Keratinocyte (primary cell): Measurements from ENCODE around the gene FAM78A. TPM values are rescaled to one million over a fixed set of nuclear protein-coding genes. Genes with fewer than 3 reads are reported as not detected.

Source experiments
- DNase-seq: peaks from one replicate; pipeline ENCODE4 v3.0.0-alpha.2; 2011; ENCODE audit warnings: low read depth, missing footprints, low spot score
- FAIRE-seq: peaks from 2 replicates; lab custom pipeline; 2011; peaks lifted over from hg19 to GRCh38; lab: Jason Lieb, UNC
- H2AFZ ChIP-seq: 2 replicates; pipeline ENCODE4 v1.6.0; 2012; ENCODE audit warnings: low read length, control low read depth, inconsistent platforms; ENCODE audit not compliant: control insufficient read depth
- H3K27ac ChIP-seq: 2 replicates; pipeline ENCODE4 v1.5.1; 2011; ENCODE audit warnings: low read length; ENCODE audit not compliant: control insufficient read depth, insufficient read depth
- H3K27me3 ChIP-seq: 3 replicates; pipeline ENCODE4 v1.6.0; 2011; ENCODE audit warnings: low read length; ENCODE audit not compliant: control insufficient read depth, insufficient read depth; ENCODE audit errors: extremely low read depth
- H3K36me3 ChIP-seq, 2 experiments: 2 replicates in 1 of 2; 3 replicates in 1 of 2; pipeline ENCODE4 v1.5.1; 2011; ENCODE audit warnings: low read length in 2 of 2, mild to moderate bottlenecking in 1 of 2; ENCODE audit not compliant: control insufficient read depth in 2 of 2, insufficient read depth in 2 of 2; ENCODE audit errors: extremely low read depth in 1 of 2
- H3K4me1 ChIP-seq: 3 replicates; pipeline ENCODE4 v1.5.1; 2011; ENCODE audit warnings: low read length; ENCODE audit not compliant: control insufficient read depth, insufficient read depth; ENCODE audit errors: extremely low read depth
- H3K4me2 ChIP-seq: 3 replicates; pipeline ENCODE4 v1.6.0; 2011; ENCODE audit warnings: low read depth, low read length; ENCODE audit not compliant: control insufficient read depth, insufficient read depth; ENCODE audit errors: extremely low read depth
- H3K4me3 ChIP-seq, 3 experiments: fragments of 200-600 bp in 1 of 3; sonication (generic) in 1 of 3; 2 replicates in 2 of 3; 3 replicates in 1 of 3; pipeline ENCODE4 v1.5.1; 2011 to 2016; ENCODE audit warnings: low read length in 3 of 3, mild to moderate bottlenecking in 3 of 3, control low read depth in 2 of 3, inconsistent platforms in 1 of 3, low read depth in 1 of 3, mixed read lengths in 1 of 3, mixed run types in 1 of 3, moderate library complexity in 1 of 3; ENCODE audit not compliant: control insufficient read depth in 2 of 3, insufficient read depth in 2 of 3; ENCODE audit errors: extremely low read depth in 1 of 3
- H3K79me2 ChIP-seq: 2 replicates; pipeline ENCODE4 v1.6.0; 2012; ENCODE audit warnings: low read length; ENCODE audit not compliant: control insufficient read depth, insufficient read depth
- H3K9ac ChIP-seq: 3 replicates; pipeline ENCODE4 v1.6.0; 2011; ENCODE audit warnings: low read length; ENCODE audit not compliant: control insufficient read depth, insufficient read depth; ENCODE audit errors: extremely low read depth
- H3K9me1 ChIP-seq: 3 replicates; pipeline ENCODE4 v1.6.0; 2011; ENCODE audit warnings: low read length; ENCODE audit not compliant: control insufficient read depth, insufficient read depth; ENCODE audit errors: extremely low read depth
- H3K9me3 ChIP-seq: 2 replicates; pipeline ENCODE4 v1.5.1; 2012; ENCODE audit warnings: low read depth, low read length; ENCODE audit not compliant: control insufficient read depth
- H4K20me1 ChIP-seq: 3 replicates; pipeline ENCODE4 v1.6.0; 2011; ENCODE audit warnings: low read length; ENCODE audit not compliant: control insufficient read depth, insufficient read depth; ENCODE audit errors: extremely low read depth
- CTCF ChIP-seq, 3 experiments: IDR thresholded peaks in 1 of 3; conservative IDR thresholded peaks in 1 of 3; optimal IDR thresholded peaks in 1 of 3; 2 replicates in 2 of 3; 3 replicates in 1 of 3; pipeline versions ENCODE3 to v1.5.1; 2011; ENCODE audit warnings: low read length in 3 of 3, mild to moderate bottlenecking in 3 of 3, moderate library complexity in 2 of 3, control low read depth in 1 of 3, inconsistent platforms in 1 of 3; ENCODE audit not compliant: insufficient read depth in 2 of 3; ENCODE audit errors: extremely low read depth in 1 of 3
- EZH2 ChIP-seq: IDR thresholded peaks from one replicate; pipeline ENCODE4 v1.6.1; 2012; ENCODE audit warnings: inconsistent platforms, mild to moderate bottlenecking, low read length, moderate library complexity
- dilution Hi-C: fragments of 300-500 bp; cut with MboI; formaldehyde crosslinking; loops from one replicate; pipeline ENCODE4 v1.7.0; 2020; ENCODE audit warnings: low sequenced_read_pairs; ENCODE audit not compliant: extremely low pct_ligation_motif_present
- polyA plus RNA-seq, 5 experiments: library from polyadenylated mRNA; depleted of rRNA in 3 of 5; stranded (reverse) in 3 of 5; stranded (forward) in 1 of 5; unstranded in 1 of 5; fragments of >200 nt; gene quantifications; 1 replicate in 1 of 5; 2 replicates in 3 of 5; 3 replicates in 1 of 5; pipeline versions ENCODE4 v1.2.1 to v1.2.3, GENCODE V29; 2011 to 2012; ENCODE audit warnings: missing spikeins in 2 of 5, low read depth in 1 of 5, low replicate concordance in 1 of 5

The FAM78A gene
- polyA plus RNA-seq, 1 donor (not counting 4 experiments of a cell fraction or from before 2014, with no cell fraction given), result 0.25 TPM

- Histone ChIP-seq H3K9me3 (no peaks in the 10 kb centered on the region), H3K4me1 (no peaks in the 10 kb centered on the region), H3K27me3 (peaks cover 3% of the 10 kb centered on the region), H2AFZ (no peak overlapping the region), H3K79me2 (no peaks in the 10 kb centered on the region), H3K9ac (no peak overlapping the region), H3K4me3 (no peak overlapping the region), H4K20me1 (no peaks in the 10 kb centered on the region), H3K36me3 (no peaks in the 10 kb centered on the region), H3K27ac (no peak overlapping the region), H3K4me2 (no peak overlapping the region), H3K9me1 (no peaks in the 10 kb centered on the region)
- dilution Hi-C loops, result no loop called here
- no peak for TF ChIP-seq EZH2
- TF ChIP-seq CTCF (optimal IDR thresholded peaks at IDR 0.05 in 1 of 3, IDR thresholded peaks at IDR 0.05 in 1 of 3, conservative IDR thresholded peaks at IDR 0.05 in 1 of 3; ENCODE audit: extremely low read depth in 1 of 3, insufficient read depth in 2 of 3, low read length in 3 of 3), result no peak
- DNase-seq, result no peak
- no peak for FAIRE-seq
Measured at GRCh38 chr9:131307974-131308373, 31.7 kb upstream of the FAM78A start.

GRCh38 chr9:131306397-131307004, 30.2 kb upstream of the FAM78A start:
- no peak for DNase-seq

More at GRCh38 chr9:131306397-131307004, 30.2 kb upstream of the FAM78A start:
- no peak overlapping the region for H3K9ac ChIP-seq
- H3K79me2 ChIP-seq, result no peaks in the 10 kb centered on the region
- no peak for TF ChIP-seq CTCF (optimal IDR thresholded peaks at IDR 0.05 in 1 of 3, IDR thresholded peaks at IDR 0.05 in 1 of 3, conservative IDR thresholded peaks at IDR 0.05 in 1 of 3; ENCODE audit: extremely low read depth in 1 of 3, insufficient read depth in 2 of 3, low read length in 3 of 3)
- no peak for TF ChIP-seq EZH2
- H3K9me1 ChIP-seq, result no peaks in the 10 kb centered on the region
- H3K27ac ChIP-seq, result no peak overlapping the region
- H2AFZ ChIP-seq, result no peak overlapping the region
- FAIRE-seq, result no peak
- no peaks in the 10 kb centered on the region for H3K9me3 ChIP-seq
- H3K4me2 ChIP-seq, result no peak overlapping the region
- dilution Hi-C loops, result no loop called here
- no peaks in the 10 kb centered on the region for H4K20me1 ChIP-seq
- H3K4me1 ChIP-seq, result no peaks in the 10 kb centered on the region
- no peak overlapping the region for H3K4me3 ChIP-seq
- no peaks in the 10 kb centered on the region for H3K36me3 ChIP-seq
- H3K27me3 ChIP-seq, result peaks cover 3% of the 10 kb centered on the region
